Colonic mucosa (tissue), 4 donors: Measurements from ENCODE around the gene LCN9. TPM values are rescaled to one million over a fixed set of nuclear protein-coding genes. Genes with fewer than 3 reads are reported as not detected.

Source experiments
- DNase-seq: peaks from one replicate; pipeline ENCODE4 v3.0.0-alpha.2; 2020
- H3K27ac ChIP-seq: fragments of 200-600 bp; one replicate; pipeline ENCODE4 v1.8.0; 2021
- H3K27me3 ChIP-seq: fragments of 200-600 bp; one replicate; pipeline ENCODE4 v1.8.0; 2021
- H3K36me3 ChIP-seq: fragments of 200-600 bp; one replicate; pipeline ENCODE4 v1.8.0; 2021
- H3K4me1 ChIP-seq: fragments of 200-600 bp; one replicate; pipeline ENCODE4 v1.8.0; 2021; ENCODE audit warnings: mild to moderate bottlenecking
- H3K4me3 ChIP-seq: fragments of 200-600 bp; one replicate; pipeline ENCODE4 v1.8.0; 2021
- H3K9ac ChIP-seq, 2 donors: one replicate each; pipeline ENCODE4 v1.7.0; 2013; ENCODE audit warnings: control low read depth in 2 of 2, low read depth in 2 of 2, low read length in 2 of 2
- H3K9me3 ChIP-seq: fragments of 200-600 bp; one replicate; pipeline ENCODE4 v1.8.0; 2021
- CTCF ChIP-seq: fragments of 200-600 bp; IDR thresholded peaks from one replicate; pipeline ENCODE4 v1.8.0; 2022; ENCODE audit warnings: antibody characterized with exemption, mild to moderate bottlenecking
- intact Hi-C: fragments of 100-400 bp; cut with DNase I; formaldehyde crosslinking; loops from one replicate; pipeline ENCODE4 v1.14.1; 2022
- total RNA-seq, 2 donors: library from RNA; stranded (reverse); fragmentation: NEBNext Ultra II Directional in 1 of 2; extraction: Animal tissue kit (Norgen Biotek cat#: 25700) in 1 of 2; gene quantifications; one replicate each; pipeline ENCODE4 v1.2.1, GENCODE V29; 2021
- donor health status: healthy.
- donor health status: DM: no; HTN: no; CAD: no.
- donor health status: DM: no; HTN: no; CAD: no.

LCN9 gene
- total RNA-seq, 2 donors from 2014 or later = not detected

GRCh38 chr9:135684691-135685090 is 21.6 kb downstream of the LCN9 start:
- H3K4me1 ChIP-seq = no peaks in the 10 kb centered on the region
- H3K27me3 ChIP-seq = no peaks in the 10 kb centered on the region
- H3K9me3 ChIP-seq = no peaks in the 10 kb centered on the region
- H3K4me3 ChIP-seq = no peak overlapping the region
- DNase-seq = no peak
- H3K9ac ChIP-seq = no peak overlapping the region
- TF ChIP-seq CTCF = no peak
- intact Hi-C loops = no loop called here
- H3K36me3 ChIP-seq = no peaks in the 10 kb centered on the region
- H3K27ac ChIP-seq = no peak overlapping the region

GRCh38 chr9:135687216-135687615 is 24.1 kb downstream of the LCN9 start:
- Histone ChIP-seq H3K36me3 (no peaks in the 10 kb centered on the region), H3K4me3 (no peak overlapping the region), H3K27me3 (no peaks in the 10 kb centered on the region), H3K9ac (no peak overlapping the region), H3K27ac (no peak overlapping the region), H3K4me1 (no peaks in the 10 kb centered on the region), H3K9me3 (no peaks in the 10 kb centered on the region)
- TF ChIP-seq CTCF = no peak
- intact Hi-C loops = no loop called here
- no peak for DNase-seq

- intact Hi-C loops = no loop called here
- Histone ChIP-seq H3K4me3 (no peak overlapping the region), H3K9ac (no peak overlapping the region), H3K36me3 (no peaks in the 10 kb centered on the region), H3K27me3 (no peaks in the 10 kb centered on the region), H3K9me3 (no peaks in the 10 kb centered on the region), H3K27ac (no peak overlapping the region), H3K4me1 (no peaks in the 10 kb centered on the region)
- TF ChIP-seq CTCF = no peak
- DNase-seq = no peak
Measured at GRCh38 chr9:135689011-135689410, 25.9 kb downstream of the LCN9 start.

GRCh38 chr9:135690836-135691570 is 27.9 kb downstream of the LCN9 start:
- Histone ChIP-seq H3K9me3 (no peaks in the 10 kb centered on the region), H3K4me1 (no peaks in the 10 kb centered on the region), H3K27ac (no peak overlapping the region), H3K4me3 (no peak overlapping the region), H3K27me3 (no peaks in the 10 kb centered on the region), H3K9ac (no peak overlapping the region), H3K36me3 (no peaks in the 10 kb centered on the region)
- TF ChIP-seq CTCF = no peak
- no peak for DNase-seq
- intact Hi-C loops = no loop called here

- Histone ChIP-seq H3K9ac (no peak overlapping the region), H3K4me3 (no peak overlapping the region), H3K36me3 (no peaks in the 10 kb centered on the region), H3K9me3 (no peaks in the 10 kb centered on the region), H3K27ac (no peak overlapping the region), H3K27me3 (no peaks in the 10 kb centered on the region), H3K4me1 (no peaks in the 10 kb centered on the region)
- DNase-seq = no peak
- intact Hi-C loops = no loop called here
- TF ChIP-seq CTCF = no peak
Measured at GRCh38 chr9:135692410-135692809, 29.3 kb downstream of the LCN9 start.
